ENCODE data around the gene ANAPC1.
"Not testable (repeated sequence)": the region's sequence is repeated elsewhere in the genome, so short reads cannot be mapped to it uniquely, and the experiment has no call there.

ANAPC1 gene

GRCh38 chr2:111917106-111917505, 33.1 kb upstream of the ANAPC1 start:
- Histone ChIP-seq H3K9me3 (ENCODE audit: control insufficient read depth, insufficient read depth, low read depth, low read length) (no peaks in the 10 kb centered on the region), H3K27me3 (ENCODE audit: control insufficient read depth, insufficient read depth, low read length) (no peaks in the 10 kb centered on the region), H3K9ac (ENCODE audit: low read length) (no peak overlapping the region), H3K4me3 (ENCODE audit: low read depth, low read length) (no peak overlapping the region), H3K36me3 (ENCODE audit: control insufficient read depth, insufficient read depth, low read length) (no peaks in the 10 kb centered on the region), H3K27ac (ENCODE audit: low read depth, low read length) (no peak overlapping the region), H3K4me1 (ENCODE audit: control insufficient read depth, insufficient read depth, low read length) (0 out of 2 replicates have a peak, but pooled peaks cover 5% of the 10 kb centered on the region)

- Histone ChIP-seq H3K9ac (ENCODE audit: low read length) (no peak overlapping the region), H3K27ac (ENCODE audit: low read depth, low read length) (no peak overlapping the region), H3K4me1 (ENCODE audit: control insufficient read depth, insufficient read depth, low read length) (peaks cover 19% of the 10 kb centered on the region; the same call in 1 of the 2 replicates), H3K9me3 (ENCODE audit: control insufficient read depth, insufficient read depth, low read depth, low read length) (no peaks in the 10 kb centered on the region), H3K36me3 (ENCODE audit: control insufficient read depth, insufficient read depth, low read length) (no peaks in the 10 kb centered on the region), H3K27me3 (ENCODE audit: control insufficient read depth, insufficient read depth, low read length) (no peaks in the 10 kb centered on the region), H3K4me3 (ENCODE audit: low read depth, low read length) (no peak overlapping the region)
Measured at GRCh38 chr2:111912547-111912946, 28.6 kb upstream of the ANAPC1 start.

DNA sequence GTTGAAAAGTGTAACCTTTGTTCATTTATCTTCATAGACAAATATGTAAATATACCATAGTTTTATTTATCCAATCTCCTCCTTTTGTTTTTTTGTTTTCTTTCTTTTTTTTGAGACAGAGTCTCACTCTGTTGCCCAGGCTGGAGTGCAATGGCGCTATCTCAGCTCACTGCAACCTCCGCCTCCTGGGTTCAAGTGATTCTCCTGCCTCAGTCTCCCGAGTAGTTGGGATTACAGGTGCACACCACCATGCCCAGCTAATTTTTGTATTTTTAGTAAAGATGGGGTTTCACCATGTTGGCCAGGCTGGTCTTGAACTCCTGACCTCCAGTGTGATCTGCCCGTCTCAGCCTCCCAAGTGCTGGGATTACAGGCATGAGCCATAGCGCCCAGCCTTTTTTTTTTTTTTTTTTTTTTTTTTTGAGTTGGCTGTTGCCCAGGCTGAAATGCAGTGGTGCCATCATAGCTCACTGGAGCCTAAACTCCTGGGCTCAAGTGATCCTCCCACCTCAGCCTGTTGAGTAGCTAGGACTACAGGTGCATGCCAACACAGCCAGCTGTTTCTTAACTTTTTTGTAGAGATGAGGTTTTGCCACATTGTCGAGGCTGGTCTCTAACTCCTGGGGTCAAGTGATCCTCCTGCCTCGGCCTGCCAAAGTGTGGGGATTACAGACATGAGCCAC, 27.4 kb upstream of the ANAPC1 start:
- peaks cover 24% of the 10 kb centered on the region for H3K4me1 ChIP-seq (ENCODE audit: control insufficient read depth, insufficient read depth, low read length)
- H3K4me3 ChIP-seq (ENCODE audit: low read depth, low read length); H3K9me3 ChIP-seq (ENCODE audit: control insufficient read depth, insufficient read depth, low read depth, low read length); H3K9ac ChIP-seq (ENCODE audit: low read length); H3K27me3 ChIP-seq (ENCODE audit: control insufficient read depth, insufficient read depth, low read length); H3K27ac ChIP-seq (ENCODE audit: low read depth, low read length); H3K36me3 ChIP-seq (ENCODE audit: control insufficient read depth, insufficient read depth, low read length): not testable (repeated sequence)

- no peaks in the 10 kb centered on the region for H3K27me3 ChIP-seq (ENCODE audit: control insufficient read depth, insufficient read depth, low read length)
- no peak overlapping the region for H3K9ac ChIP-seq (ENCODE audit: low read length)
- H3K9me3 ChIP-seq (ENCODE audit: control insufficient read depth, insufficient read depth, low read depth, low read length), result no peaks in the 10 kb centered on the region
- no peaks in the 10 kb centered on the region for H3K36me3 ChIP-seq (ENCODE audit: control insufficient read depth, insufficient read depth, low read length)
- H3K4me3 ChIP-seq (ENCODE audit: low read depth, low read length), result no peak overlapping the region
- H3K27ac ChIP-seq (ENCODE audit: low read depth, low read length), result no peak overlapping the region
- H3K4me1 ChIP-seq (ENCODE audit: control insufficient read depth, insufficient read depth, low read length), result peaks cover 31% of the 10 kb centered on the region
Measured at GRCh38 chr2:111910609-111911277, 26.8 kb upstream of the ANAPC1 start.

GRCh38 chr2:111909997-111910396, 26.0 kb upstream of the ANAPC1 start:
- H3K27me3 ChIP-seq (ENCODE audit: control insufficient read depth, insufficient read depth, low read length); H3K27ac ChIP-seq (ENCODE audit: low read depth, low read length); H3K36me3 ChIP-seq (ENCODE audit: control insufficient read depth, insufficient read depth, low read length); H3K4me3 ChIP-seq (ENCODE audit: low read depth, low read length); H3K9me3 ChIP-seq (ENCODE audit: control insufficient read depth, insufficient read depth, low read depth, low read length); H3K9ac ChIP-seq (ENCODE audit: low read length): not testable (repeated sequence)
- H3K4me1 ChIP-seq (ENCODE audit: control insufficient read depth, insufficient read depth, low read length), result peaks cover 36% of the 10 kb centered on the region

GRCh38 chr2:111909079-111909478, 25.1 kb upstream of the ANAPC1 start:
- Histone ChIP-seq H3K9ac (ENCODE audit: low read length) (no peak overlapping the region), H3K4me3 (ENCODE audit: low read depth, low read length) (no peak overlapping the region), H3K27me3 (ENCODE audit: control insufficient read depth, insufficient read depth, low read length) (no peaks in the 10 kb centered on the region), H3K9me3 (ENCODE audit: control insufficient read depth, insufficient read depth, low read depth, low read length) (no peaks in the 10 kb centered on the region), H3K36me3 (ENCODE audit: control insufficient read depth, insufficient read depth, low read length) (no peaks in the 10 kb centered on the region), H3K27ac (ENCODE audit: low read depth, low read length) (no peak overlapping the region), H3K4me1 (ENCODE audit: control insufficient read depth, insufficient read depth, low read length) (peaks cover 42% of the 10 kb centered on the region)

GRCh38 chr2:111908578-111908977, 24.6 kb upstream of the ANAPC1 start:
- H3K9ac ChIP-seq (ENCODE audit: low read length), result no peak overlapping the region
- no peaks in the 10 kb centered on the region for H3K9me3 ChIP-seq (ENCODE audit: control insufficient read depth, insufficient read depth, low read depth, low read length)
- H3K27ac ChIP-seq (ENCODE audit: low read depth, low read length), result no peak overlapping the region
- no peak overlapping the region for H3K4me3 ChIP-seq (ENCODE audit: low read depth, low read length)
- no peaks in the 10 kb centered on the region for H3K27me3 ChIP-seq (ENCODE audit: control insufficient read depth, insufficient read depth, low read length)
- H3K36me3 ChIP-seq (ENCODE audit: control insufficient read depth, insufficient read depth, low read length), result no peaks in the 10 kb centered on the region
- H3K4me1 ChIP-seq (ENCODE audit: control insufficient read depth, insufficient read depth, low read length), result peaks cover 47% of the 10 kb centered on the region

- Histone ChIP-seq H3K4me1 (ENCODE audit: control insufficient read depth, insufficient read depth, low read length) (peaks cover 57% of the 10 kb centered on the region), H3K27ac (ENCODE audit: low read depth, low read length) (no peak overlapping the region)
Measured at GRCh38 chr2:111905990-111906735, 22.2 kb upstream of the ANAPC1 start.

DNA sequence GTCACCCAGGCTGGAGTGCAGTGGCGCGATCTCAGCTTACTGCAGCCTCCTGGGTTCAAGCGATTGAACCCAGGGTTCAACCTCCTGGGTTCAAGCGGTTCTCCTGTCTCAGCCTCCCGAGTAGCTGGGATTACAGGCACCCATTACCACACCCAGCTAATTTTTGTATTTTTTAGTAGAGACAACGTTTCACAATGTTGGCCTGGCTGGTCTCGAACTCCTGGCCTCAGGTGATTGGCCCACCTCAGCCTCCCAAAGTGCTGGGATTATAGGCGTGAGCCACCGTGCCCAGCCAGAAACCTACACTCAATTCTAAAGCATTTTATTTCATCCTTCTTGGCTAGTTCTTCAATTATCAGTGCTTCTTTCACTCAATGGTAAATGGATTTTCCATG, 21.5 kb upstream of the ANAPC1 start:
- not testable (repeated sequence) for H3K9ac ChIP-seq (ENCODE audit: low read length); H3K9me3 ChIP-seq (ENCODE audit: control insufficient read depth, insufficient read depth, low read depth, low read length); H3K36me3 ChIP-seq (ENCODE audit: control insufficient read depth, insufficient read depth, low read length); H3K27me3 ChIP-seq (ENCODE audit: control insufficient read depth, insufficient read depth, low read length); H3K4me3 ChIP-seq (ENCODE audit: low read depth, low read length); H3K27ac ChIP-seq (ENCODE audit: low read depth, low read length)
- peaks cover 57% of the 10 kb centered on the region for H3K4me1 ChIP-seq (ENCODE audit: control insufficient read depth, insufficient read depth, low read length)

More at GRCh38 chr2:111905990-111906735, 22.2 kb upstream of the ANAPC1 start:
- H3K9me3 ChIP-seq (ENCODE audit: control insufficient read depth, insufficient read depth, low read depth, low read length), result no peaks in the 10 kb centered on the region
- H3K9ac ChIP-seq (ENCODE audit: low read length), result no peak overlapping the region
- H3K27me3 ChIP-seq (ENCODE audit: control insufficient read depth, insufficient read depth, low read length), result no peaks in the 10 kb centered on the region
- H3K4me3 ChIP-seq (ENCODE audit: low read depth, low read length), result peak overlapping the region; percentile 27; the same call in 1 of the 2 replicates
- H3K36me3 ChIP-seq (ENCODE audit: control insufficient read depth, insufficient read depth, low read length), result no peaks in the 10 kb centered on the region

DNA sequence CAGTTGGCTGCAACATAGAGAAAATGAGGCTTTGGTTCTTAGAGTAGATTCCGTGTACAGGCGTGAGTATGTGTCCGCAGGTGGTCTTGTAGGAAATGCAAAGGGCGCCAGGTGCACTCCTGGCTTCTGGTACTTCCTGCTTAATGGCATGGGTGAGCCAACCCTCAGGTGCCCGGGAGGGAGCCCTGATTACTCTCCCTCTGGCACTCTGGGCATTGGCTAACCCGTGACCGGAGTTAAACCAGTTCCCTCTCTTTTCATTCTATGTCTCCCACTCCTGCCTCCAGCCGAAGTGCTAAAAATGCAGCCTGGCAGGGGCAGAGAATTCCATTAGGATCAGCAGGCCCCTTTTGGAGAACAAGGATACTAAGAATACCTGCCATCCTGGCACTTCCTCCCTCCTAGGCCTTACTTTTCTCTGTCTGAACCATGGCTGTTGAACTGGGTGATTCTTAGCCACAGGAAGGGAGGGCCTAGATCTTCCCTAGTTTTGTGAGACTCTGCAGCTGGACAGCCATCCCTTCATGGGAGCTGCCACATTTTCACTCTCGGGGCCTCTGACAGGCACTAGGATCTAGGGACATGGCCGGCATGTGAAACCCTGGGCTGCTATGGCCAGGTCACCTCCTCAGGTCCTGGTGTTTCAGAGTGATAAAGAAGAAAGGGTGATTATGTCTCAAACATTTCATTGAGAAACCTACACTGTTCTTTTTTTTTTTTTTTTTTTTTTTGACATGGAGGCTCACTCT, 20.9 kb upstream of the ANAPC1 start:
- Histone ChIP-seq H3K4me1 (ENCODE audit: control insufficient read depth, insufficient read depth, low read length) (peaks cover 57% of the 10 kb centered on the region), H3K9ac (ENCODE audit: low read length) (no peak overlapping the region), H3K4me3 (ENCODE audit: low read depth, low read length) (no peak overlapping the region), H3K27ac (ENCODE audit: low read depth, low read length) (no peak overlapping the region), H3K36me3 (ENCODE audit: control insufficient read depth, insufficient read depth, low read length) (no peaks in the 10 kb centered on the region), H3K9me3 (ENCODE audit: control insufficient read depth, insufficient read depth, low read depth, low read length) (no peaks in the 10 kb centered on the region), H3K27me3 (ENCODE audit: control insufficient read depth, insufficient read depth, low read length) (peaks cover 6% of the 10 kb centered on the region; the same call in 1 of the 2 replicates)
